ENCODE results near the gene DCAF7. TPM values are rescaled to one million over a fixed set of nuclear protein-coding genes. Genes with fewer than 3 reads are reported as not detected.

Gene DCAF7
- total and polyA plus RNA-seq, 4 donors = 13.2 to 24.0 (median 15.0) TPM

DNA sequence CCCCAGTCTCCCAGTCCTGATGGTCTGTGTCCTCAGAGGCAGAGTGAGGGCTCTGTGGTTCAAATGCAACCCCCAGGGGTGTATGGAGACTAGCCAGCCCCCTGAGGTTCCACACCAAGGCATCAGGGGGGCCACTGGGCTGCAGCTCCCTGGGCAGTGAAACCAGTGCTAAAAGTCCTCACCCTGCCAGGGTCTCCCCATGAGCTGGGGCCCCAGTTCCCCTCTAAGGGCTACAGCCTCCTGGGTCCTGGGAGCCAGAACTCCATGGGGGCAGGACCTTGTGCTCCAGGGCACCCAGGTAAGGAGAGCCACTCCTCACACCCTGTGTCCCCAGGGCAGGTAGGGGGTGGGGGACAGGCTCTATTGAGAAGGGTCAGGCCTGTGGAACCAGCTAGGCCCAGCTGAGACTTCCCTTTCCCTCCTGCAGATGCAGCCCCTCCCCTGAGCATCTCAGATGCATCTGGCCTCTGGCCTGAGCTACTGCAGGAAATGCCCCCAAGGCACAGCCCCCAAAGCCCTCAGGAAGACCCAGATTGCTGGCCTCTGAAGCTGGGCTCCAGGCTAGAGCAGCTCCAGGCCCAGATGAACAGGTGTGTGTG, 6.4 kb upstream of the DCAF7 start:
- H3K4me1 ChIP-seq (ENCODE audit: control insufficient read depth in 4 of 4, insufficient read depth in 4 of 4, low read length in 3 of 4) = peaks cover 0 to 7% (median 2%) of the 10 kb centered on the region in 4 donors
- DNase-seq (ENCODE audit: low spot score) = no peak
- no peak overlapping the region for H3K4me3 ChIP-seq (ENCODE audit: low read depth in 1 of 3, low read length in 3 of 3)
- H3K9ac ChIP-seq (ENCODE audit: low read depth in 1 of 2, low read length in 2 of 2) = no peak overlapping the region
- H3K27me3 ChIP-seq (ENCODE audit: control insufficient read depth in 4 of 4, insufficient read depth in 4 of 4, low read length in 3 of 4) = peaks cover 0 to 4% (median 2%) of the 10 kb centered on the region in 4 donors
- H3K9me3 ChIP-seq (ENCODE audit: control insufficient read depth in 4 of 4, low read length in 3 of 4) = no peaks in the 10 kb centered on the region
- no peaks in the 10 kb centered on the region for H3K36me3 ChIP-seq (ENCODE audit: control insufficient read depth in 4 of 4, insufficient read depth in 3 of 4, low read depth in 1 of 4, low read length in 3 of 4)
- H3K27ac ChIP-seq (ENCODE audit: low read depth in 1 of 2, low read length in 2 of 2) = no peak overlapping the region
- TF ChIP-seq, protein P1, sequence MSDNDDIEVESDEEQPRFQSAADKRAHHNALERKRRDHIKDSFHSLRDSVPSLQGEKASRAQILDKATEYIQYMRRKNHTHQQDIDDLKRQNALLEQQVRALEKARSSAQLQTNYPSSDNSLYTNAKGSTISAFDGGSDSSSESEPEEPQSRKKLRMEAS (IDR thresholded peaks at IDR 0.05) = no peak
- TF ChIP-seq, protein P2, sequence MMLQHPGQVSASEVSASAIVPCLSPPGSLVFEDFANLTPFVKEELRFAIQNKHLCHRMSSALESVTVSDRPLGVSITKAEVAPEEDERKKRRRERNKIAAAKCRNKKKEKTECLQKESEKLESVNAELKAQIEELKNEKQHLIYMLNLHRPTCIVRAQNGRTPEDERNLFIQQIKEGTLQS (IDR thresholded peaks at IDR 0.05) = no peak
- TF ChIP-seq, protein P3, sequence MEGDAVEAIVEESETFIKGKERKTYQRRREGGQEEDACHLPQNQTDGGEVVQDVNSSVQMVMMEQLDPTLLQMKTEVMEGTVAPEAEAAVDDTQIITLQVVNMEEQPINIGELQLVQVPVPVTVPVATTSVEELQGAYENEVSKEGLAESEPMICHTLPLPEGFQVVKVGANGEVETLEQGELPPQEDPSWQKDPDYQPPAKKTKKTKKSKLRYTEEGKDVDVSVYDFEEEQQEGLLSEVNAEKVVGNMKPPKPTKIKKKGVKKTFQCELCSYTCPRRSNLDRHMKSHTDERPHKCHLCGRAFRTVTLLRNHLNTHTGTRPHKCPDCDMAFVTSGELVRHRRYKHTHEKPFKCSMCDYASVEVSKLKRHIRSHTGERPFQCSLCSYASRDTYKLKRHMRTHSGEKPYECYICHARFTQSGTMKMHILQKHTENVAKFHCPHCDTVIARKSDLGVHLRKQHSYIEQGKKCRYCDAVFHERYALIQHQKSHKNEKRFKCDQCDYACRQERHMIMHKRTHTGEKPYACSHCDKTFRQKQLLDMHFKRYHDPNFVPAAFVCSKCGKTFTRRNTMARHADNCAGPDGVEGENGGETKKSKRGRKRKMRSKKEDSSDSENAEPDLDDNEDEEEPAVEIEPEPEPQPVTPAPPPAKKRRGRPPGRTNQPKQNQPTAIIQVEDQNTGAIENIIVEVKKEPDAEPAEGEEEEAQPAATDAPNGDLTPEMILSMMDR (IDR thresholded peaks at IDR 0.05; ENCODE audit: low read depth, low read length, missing input control) = no peak
- TF ChIP-seq TAF1 (conservative IDR thresholded peaks at IDR 0.05) (no peak), EGR1 (IDR thresholded peaks at IDR 0.05; ENCODE audit: low read depth in 2 of 2) (no peak)
- TF ChIP-seq, protein P4, sequence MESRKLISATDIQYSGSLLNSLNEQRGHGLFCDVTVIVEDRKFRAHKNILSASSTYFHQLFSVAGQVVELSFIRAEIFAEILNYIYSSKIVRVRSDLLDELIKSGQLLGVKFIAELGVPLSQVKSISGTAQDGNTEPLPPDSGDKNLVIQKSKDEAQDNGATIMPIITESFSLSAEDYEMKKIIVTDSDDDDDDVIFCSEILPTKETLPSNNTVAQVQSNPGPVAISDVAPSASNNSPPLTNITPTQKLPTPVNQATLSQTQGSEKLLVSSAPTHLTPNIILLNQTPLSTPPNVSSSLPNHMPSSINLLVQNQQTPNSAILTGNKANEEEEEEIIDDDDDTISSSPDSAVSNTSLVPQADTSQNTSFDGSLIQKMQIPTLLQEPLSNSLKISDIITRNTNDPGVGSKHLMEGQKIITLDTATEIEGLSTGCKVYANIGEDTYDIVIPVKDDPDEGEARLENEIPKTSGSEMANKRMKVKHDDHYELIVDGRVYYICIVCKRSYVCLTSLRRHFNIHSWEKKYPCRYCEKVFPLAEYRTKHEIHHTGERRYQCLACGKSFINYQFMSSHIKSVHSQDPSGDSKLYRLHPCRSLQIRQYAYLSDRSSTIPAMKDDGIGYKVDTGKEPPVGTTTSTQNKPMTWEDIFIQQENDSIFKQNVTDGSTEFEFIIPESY (IDR thresholded peaks at IDR 0.05) = no peak

DNA sequence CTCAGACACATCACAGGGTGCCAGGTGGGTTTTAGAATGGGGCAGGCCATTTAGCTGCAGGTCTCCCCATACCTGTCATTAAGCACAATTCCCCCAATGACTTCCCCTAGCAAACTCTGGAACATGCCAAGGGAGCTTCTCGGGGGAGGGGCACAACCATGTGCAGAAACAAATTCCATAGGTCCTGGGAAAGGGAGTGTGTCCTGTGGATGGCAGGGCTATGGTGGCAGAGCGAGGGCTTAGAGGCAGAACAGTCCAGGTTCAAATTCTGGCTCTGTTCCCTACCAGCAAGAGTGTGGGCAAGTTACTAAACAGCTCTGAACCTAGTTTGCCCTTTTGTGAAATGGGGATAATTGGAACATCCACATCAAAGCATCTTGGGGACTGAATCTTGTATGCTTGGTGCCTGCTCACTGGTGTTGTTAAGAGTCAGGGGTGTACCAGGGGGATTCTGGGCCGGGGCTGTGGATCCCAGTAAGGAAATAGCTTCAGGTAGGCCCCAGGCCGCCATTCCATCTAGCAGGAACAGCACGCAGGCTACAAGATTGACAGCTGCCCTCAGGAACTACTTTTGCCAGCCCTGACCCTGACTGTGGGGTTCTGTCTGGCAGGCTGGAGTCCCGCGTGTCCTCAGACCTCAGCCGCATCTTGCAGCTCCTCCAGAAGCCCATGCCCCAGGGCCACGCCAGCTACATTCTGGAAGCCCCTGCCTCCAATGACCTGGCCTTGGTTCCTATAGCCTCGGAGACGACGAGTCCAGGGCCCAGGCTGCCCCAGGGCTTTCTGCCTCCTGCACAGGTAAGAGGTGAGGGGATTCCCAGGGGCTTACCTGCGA, 5.6 kb upstream of the DCAF7 start:
- H3K4me3 ChIP-seq (ENCODE audit: low read depth in 1 of 3, low read length in 3 of 3) = no peak overlapping the region
- no peak for DNase-seq (ENCODE audit: low spot score)
- H3K9me3 ChIP-seq (ENCODE audit: control insufficient read depth in 4 of 4, low read length in 3 of 4) = no peaks in the 10 kb centered on the region
- H3K27ac ChIP-seq (ENCODE audit: low read depth in 1 of 2, low read length in 2 of 2) = no peak overlapping the region
- 96% methylated on average over 13 of the region's 13 CpGs for WGBS
- no peaks in the 10 kb centered on the region for H3K36me3 ChIP-seq (ENCODE audit: control insufficient read depth in 4 of 4, insufficient read depth in 3 of 4, low read depth in 1 of 4, low read length in 3 of 4)
- H3K27me3 ChIP-seq (ENCODE audit: control insufficient read depth in 4 of 4, insufficient read depth in 4 of 4, low read length in 3 of 4) = no peaks in the 10 kb centered on the region
- TF ChIP-seq, protein P1 (IDR thresholded peaks at IDR 0.05) = no peak
- TF ChIP-seq JUND (IDR thresholded peaks at IDR 0.05) (no peak), TAF1 (conservative IDR thresholded peaks at IDR 0.05) (no peak), HNF4G (IDR thresholded peaks at IDR 0.05) (no peak), NR2F2 (IDR thresholded peaks at IDR 0.05) (no peak), FOXA2 (IDR thresholded peaks at IDR 0.05) (no peak), RAD21 (IDR thresholded peaks at IDR 0.05) (no peak), SP1 (IDR thresholded peaks at IDR 0.05) (no peak)
- TF ChIP-seq, protein P2 (IDR thresholded peaks at IDR 0.05) = no peak
- TF ChIP-seq, protein P4 (IDR thresholded peaks at IDR 0.05) = no peak
- TF ChIP-seq, protein P3 (IDR thresholded peaks at IDR 0.05; ENCODE audit: low read depth, low read length, missing input control) = no peak
- no peak overlapping the region for H3K9ac ChIP-seq (ENCODE audit: low read depth in 1 of 2, low read length in 2 of 2)
- peaks cover 0 to 14% (median 4%) of the 10 kb centered on the region in 4 donors for H3K4me1 ChIP-seq (ENCODE audit: control insufficient read depth in 4 of 4, insufficient read depth in 4 of 4, low read length in 3 of 4)
